Measurements from ENCODE around the gene NCKIPSD.

The NCKIPSD gene

DNA sequence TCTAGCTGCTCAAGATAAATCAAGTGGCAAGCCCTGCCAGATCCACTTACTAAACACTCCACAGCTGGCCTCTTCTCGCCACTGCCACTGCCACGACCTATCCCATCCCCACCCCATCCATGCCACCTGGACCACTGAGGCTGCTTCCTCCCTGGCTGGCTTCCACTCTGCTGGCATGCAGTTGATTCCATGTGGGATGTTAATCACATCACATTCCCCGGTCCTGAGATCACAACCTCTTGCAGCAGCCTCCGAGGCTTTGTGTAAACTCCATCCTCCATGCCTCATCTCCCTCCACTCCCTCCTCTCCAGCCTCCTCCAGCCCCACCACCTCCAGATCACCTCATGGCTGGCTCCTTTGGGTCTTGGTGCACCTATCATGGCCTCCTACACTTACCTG is 7.7 kb downstream of the NCKIPSD start:
- no peak for DNase-seq

DNA sequence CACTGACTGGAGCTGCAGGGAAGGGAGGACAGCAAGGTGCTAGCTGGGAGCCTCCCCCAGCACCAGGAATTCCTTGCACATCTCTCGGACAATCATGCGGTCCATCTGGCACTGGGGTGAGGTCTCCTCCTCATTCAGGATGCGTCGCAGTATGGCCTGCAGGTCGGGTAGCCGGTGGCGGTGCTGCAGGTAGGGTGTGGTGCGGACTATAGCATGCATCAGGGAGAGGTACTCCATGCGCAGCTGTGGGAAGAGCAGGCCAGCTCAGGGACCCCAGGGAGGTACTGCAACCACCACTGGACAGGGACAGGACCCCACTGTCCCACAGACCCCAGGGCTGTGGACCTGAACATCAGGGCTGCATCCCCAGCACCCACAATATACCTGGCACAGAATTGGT is 11.2 kb downstream of the NCKIPSD start:
- DNase-seq = no peak

DNA sequence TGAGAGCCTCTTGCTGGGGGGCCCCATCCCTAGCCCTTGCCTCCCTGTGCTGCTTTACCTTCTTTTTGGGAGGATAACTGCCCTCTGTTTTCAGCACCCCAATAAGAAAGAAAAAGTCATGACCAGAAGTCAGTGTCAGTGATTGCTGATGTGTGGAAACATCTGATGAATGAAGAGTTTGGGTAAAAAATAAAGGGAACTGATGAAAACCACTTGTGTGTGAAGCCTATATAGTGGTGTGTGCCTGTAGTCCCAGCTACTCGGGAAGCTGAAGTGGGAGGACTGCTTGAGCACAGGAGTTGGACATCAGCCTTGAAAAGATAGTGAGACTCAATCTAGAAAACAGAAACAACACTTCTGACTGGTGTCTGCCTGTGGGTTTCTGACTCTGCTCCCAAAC is 13.2 kb downstream of the NCKIPSD start:
- DNase-seq = no peak

DNA sequence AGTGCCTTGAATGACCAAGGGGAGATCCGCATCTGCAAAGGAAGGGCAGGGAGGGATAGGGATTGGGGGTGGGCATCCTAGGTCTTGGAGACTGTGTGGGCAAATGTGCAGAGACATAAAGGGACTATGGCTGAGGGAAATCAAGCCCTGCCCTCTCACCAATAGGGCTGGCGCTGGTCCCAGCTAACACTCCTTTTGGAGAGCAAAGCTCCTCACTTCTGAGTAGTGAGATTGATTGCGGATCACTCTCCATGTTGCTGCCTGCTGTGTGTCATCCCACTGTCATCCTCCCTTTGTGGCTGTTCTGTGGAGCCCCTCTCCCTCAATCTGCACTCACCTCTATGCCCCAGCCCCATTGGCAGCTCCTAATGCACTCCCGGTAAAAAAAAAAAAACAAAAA is 20.8 kb downstream of the NCKIPSD start:
- no peak for DNase-seq

DNA sequence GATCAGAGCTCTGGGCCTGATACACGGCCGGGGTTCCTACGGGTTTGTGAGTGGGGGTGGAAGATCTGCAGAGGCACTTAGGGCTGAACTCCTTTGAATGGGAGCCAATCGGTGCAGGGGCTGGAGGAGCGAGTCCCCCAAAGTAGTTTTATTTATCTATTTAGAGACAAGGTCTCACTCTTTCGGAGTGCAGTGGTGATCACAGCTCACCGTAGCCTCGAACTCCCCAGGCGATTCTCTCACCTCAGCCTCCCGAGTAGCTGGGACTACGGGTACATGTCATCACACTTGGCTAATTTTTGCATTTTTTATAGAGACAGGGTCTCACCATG is 21.4 kb downstream of the NCKIPSD start:
- DNase-seq = no peak

DNA sequence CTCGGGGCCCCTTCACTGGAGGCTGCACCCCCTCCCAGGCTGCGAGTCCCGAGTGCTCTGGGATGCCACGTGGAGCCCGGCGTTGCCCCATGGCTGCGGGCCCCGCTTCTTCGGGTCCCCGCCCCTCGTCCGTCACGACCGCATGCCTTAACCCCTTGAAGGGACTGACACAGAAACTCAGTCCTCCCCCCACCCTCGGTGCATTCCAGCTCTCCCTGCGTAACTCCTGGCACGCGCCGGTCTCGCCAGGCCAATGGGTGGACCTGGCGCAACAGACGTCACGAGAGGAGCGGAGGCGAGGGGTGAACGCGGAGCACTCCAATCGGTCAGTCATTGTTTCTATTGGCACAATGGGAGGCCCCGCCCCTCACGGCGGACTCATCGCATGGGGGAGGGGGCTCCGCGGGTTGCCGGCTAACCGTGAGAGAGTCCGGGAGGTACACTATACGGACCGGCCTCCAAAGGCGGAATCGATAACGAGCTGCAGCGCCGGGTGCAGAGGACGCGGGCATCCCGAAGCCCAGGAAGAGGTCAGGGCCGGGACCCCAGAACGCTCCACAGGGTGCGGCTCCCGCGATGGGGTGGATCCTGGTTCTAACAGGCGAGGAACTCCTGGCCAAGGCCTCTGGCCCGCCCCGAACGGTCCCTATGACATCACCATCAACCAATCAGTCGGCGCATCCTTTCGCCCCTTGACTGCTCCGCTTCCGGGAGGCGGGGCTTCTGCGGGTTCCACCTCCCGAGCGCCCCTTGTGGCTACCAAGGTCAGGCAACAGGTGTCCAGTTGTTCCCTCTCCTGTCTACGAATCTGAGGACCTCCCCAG is 22.0 kb downstream of the NCKIPSD start:
- DNase-seq = no peak

DNA sequence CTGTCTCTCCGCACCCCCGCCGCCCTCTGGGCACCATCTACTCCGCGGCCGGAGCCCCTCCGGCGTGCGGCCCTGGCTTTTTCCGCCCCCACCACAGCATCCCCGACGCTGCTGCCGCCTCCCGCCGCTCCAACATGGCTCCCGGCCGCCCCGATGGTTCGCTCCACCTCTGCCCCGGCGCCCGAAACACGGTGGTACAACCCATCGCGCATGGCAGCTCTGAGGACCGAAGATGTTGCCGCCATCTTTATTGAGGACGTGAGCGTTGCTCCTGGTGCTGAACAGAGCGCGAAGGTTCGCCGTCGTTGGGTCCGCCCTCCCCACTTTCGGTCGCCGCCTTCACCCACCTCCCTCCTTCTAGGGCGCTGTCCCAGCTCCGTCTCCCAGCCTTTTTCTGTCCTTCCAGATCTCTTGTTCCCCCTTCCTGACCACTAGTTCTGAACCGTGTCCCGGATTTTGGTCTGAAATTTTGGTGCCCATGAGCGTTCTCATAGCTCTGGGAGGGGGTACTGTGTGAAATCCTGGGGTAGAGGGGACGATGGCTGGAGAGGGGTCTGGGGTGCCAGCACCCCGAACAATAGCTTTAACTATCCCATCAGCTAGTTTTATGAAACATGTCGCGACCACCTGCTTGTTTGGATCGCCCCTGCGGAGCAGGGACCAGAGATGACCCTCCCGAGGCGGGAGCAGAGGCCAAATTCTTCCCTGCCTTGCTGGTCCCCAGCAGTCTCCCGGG is 22.8 kb downstream of the NCKIPSD start, which contains the start of gene CELSR3:
TSS of gene CELSR3 (minus strand) at position 134 of the 736 bp plus-strand sequence. CDS start 252 bp downstream, outside the sequence.
- no peak for DNase-seq

DNA sequence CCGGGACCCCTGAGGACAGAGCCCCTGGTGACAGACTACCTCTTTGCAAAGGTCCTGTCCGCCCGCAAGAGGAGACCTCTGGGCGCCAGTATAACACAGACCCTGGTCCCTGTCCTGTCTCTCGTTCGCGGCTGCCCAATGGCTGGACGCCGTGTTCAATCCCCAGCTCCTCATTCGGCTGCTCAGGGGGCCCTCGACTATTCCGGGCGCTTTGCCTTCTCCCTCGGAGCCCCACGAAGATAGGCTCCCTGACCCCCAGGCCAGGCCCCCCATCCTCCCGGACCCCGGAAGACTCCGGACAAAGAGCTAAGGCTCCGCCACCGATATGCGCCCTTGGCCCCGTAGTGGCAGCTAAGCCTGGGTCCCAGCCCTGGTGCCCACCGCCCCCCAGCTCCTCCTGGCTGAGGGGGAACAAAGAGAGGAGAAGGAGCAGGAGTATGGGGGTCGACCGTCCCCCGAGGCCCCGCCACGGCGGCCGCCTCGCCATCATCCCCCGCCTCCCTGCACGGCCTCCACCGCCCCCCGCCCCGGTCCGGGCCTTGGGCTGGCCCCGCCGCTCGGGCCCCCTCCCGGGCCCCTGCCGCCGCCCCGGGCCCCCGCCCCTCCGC is 23.5 kb downstream of the NCKIPSD start:
- no peak for DNase-seq

DNA sequence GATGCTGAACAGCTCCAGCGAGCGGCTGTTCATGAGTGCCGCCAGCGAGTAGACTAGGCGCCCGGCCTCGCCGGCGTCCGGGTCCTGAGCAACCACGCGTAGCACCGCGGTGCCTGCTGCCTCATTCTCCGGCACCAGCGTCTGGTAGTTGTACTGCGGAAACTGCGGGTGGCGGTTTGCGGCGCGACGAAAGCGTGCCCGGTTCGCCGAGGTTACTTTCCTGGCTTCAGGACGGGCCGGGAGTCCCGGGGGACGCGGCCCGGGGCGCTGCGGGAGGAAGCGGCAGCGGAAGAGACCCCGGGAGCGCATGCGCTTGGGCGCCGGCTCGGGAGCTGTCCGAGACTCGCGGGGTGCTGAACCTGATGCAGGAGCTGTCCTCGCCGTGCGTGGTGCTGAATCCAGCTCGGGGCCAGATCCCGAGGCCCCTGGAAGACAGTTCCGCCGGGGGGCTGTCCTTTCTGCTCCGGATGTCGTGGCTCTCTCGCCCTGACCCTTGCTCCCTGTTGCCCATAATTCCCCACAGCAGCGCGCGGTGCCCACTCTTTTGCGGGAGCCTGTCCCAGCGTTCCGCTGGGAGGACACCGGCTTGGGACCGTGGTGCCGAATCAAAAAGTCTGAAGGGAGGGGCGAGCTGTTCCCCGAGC is 24.1 kb downstream of the NCKIPSD start:
- no peak for DNase-seq

DNA sequence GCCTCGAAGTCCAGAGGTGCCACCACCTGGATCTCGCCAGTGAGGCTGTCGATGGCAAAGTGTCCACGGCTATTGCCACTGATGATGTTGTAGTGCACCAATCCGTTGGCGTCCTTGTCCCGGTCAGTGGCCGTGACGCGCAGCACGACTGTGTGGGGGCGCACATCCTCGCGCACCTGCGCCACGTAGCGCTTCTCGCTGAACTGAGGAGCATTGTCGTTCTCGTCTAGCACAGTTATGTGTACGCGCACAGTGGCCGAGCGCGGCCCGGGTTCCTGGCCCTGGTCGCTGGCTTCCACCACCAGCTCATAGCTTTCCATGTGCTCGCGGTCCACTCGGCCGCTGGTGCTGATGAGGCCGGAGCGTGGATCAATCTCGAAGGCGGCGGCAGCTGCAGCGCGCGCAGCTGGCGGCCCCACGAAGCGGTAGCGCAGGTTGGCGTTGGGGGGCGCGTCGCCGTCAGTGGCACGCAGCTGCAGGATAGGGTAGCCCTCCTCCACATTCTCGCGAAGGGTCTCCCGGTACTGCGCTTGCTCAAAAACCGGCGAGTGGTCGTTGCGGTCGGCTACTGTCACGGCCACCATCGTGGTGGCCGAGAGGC is 24.8 kb downstream of the NCKIPSD start:
- DNase-seq = no peak

DNA sequence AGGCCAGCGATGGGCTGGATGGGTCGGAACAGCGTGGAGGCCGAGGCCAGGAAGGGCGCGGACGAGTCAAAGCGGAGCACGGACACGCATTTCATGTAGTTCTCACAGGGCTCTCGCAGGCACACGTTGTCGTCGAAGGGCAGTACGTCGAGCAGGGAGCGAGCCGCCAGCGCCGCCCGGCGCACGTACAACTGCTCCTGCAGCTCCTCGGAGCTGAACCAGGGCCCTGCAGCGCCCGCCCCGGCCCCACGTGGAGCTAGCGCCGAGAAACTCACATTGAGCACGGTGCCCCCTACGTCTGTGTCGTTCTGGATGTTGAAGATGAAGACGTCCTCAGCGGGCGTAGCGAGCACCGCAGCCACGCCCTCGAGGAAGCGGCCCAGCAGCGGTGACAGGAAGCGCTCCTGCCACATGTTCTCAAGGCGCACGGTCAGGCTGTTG is 28.9 kb downstream of the NCKIPSD start:
- no peak for DNase-seq

DNA sequence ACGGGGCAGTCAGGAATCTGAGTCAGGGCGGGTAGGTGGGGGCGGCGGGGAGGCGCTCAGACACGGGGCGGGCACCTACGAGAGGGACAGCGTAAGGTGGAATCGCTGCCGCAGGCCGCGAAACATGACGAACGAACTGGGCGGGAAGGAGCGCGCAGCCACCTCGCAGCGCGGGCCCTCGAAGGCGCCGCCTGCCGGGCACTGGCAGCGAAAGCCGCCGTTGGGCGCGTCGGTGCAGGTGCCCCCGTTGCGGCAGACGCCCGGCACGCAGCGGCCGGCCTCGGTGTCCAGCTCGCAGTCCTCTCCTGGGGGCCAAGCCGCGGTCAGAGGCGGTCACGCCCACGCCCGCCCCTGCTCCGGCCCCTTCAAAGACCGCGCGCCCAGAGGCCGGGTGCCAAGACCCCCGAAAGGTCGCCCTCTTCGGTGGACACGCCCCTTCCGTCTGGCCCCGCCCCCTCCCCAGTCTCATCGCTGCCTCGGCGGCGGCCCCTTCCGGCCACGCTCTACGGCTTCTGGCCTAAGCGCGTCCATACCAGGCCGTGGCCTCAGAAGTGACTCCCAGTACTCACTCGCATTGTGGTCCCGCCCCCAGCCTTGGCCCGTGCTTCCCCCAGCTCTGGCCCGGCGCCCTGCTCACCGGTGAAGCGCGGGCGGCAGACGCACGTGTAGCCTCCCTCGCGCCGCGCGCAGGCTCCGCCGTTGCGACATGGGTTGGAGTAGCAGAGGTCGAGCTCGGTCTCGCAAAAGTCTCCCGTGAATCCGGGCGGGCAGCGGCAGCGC is 29.5 kb downstream of the NCKIPSD start:
- DNase-seq = peak; percentile 81 to 87

DNA sequence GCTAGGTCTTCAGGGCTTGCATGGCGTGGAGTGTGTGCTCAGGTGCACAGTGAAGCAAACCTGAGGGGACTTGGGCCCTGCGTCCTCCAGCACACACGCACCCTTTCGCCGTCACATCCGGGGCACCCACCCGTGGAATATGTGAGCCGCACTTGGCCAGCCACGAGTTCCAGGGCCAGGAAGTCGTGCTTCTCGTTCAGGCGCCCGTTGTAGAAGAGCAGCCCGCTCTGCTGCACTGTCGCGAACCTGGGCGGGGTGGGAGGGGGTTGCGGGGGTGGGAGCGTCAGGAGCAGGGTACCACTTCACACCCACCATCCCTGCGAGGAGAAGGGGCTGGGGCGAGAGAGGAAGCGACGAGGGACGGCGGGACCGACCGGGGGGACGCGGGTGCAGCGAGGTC is 30.1 kb downstream of the NCKIPSD start:
- DNase-seq = no peak

DNA sequence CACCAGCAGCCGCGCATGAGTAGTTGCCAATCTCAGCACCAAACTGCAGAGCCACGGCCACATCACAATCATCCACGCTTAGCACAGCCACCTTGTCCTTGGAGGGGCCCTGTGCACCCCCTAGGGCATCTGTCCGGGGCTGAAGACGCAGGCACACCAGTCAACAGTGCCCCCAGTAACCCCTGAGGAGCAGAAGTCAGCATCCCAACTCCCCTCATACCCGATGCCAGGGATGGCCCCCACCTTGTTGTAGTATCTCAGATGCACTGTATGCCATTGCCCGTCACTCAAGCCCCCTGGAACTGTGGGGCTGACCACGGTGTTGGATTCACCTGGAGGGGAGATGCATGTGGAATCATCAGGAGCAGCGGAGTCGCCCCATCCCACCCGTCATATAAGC is 30.7 kb downstream of the NCKIPSD start:
- DNase-seq = no peak

DNA sequence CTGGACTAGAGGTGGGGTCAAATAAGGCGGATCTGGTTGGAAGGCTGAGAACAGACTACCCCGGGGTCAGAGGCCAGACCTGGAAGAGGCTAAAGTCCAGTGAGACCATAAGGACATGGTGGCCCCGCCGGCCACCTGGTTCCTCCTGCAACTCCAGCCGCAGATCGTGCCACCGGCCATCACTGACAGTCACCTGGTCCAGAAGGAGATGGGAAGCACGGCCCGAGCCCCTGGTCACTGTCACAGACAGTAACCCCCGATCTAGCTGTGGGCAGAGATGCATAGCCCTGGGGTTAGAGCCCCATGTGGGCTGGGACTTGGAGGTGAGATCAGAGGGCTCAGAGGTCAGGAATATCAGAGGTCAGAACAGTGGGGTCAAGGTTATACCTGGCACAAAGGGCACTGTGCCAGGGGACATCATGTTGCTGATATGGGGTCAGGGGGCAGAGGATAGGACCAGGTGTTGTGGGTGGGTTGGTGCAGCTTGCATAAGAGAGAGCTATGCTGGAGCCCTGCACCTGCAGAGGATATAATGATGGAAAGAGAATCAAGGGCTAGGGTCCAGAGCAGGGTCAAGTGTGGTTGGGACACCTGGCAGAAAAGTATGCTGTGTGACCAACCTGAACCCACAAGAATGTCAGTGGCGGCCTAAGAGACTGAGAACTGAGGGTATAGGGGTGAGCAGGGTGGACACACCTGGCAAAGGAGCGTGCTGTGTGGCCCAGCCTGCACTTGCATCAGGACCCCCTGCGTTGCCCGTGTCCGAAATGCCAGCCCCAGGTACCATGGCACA is 32.6 kb downstream of the NCKIPSD start:
- DNase-seq = no peak

DNA sequence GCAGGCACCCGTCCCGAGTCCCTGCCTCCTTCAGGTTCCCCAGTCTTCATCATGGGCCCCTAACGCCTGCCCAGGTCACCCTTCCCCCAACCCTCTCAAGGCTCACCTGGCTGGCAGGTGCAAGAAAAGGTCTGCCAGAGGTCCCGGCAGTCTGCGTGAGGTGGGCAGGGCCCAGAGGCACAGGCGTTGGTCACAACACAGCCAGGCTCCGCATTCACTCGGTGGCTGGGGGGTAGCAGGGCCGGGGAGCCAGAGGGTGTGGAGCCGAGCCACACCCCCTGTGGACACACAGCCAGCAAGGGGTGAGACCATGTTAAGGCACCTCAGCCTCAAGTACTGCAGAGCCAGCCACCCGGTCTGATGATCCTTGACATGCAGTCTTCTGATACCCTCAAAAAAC is 33.9 kb downstream of the NCKIPSD start:
- no peak for DNase-seq

DNA sequence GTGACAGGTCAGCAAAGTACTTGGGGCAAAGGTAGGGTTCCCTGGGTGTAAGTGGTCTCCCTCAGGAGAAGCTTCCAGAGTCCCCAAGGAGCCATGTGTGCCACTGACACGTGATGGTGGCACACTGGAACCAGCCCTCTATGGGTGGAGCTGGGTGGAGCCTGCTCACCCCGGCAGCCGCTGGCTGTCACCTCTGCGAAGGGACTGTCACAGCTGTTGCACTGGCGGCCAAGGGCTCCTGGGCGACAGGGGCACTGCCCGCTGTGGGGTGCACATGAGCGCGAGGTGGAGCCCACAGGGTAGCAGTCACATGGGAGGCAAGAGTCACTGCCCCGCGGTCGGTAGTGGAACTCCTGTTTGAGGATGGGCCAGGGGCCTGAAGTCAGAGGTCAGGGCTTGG is 35.0 kb downstream of the NCKIPSD start:
- no peak for DNase-seq

DNA sequence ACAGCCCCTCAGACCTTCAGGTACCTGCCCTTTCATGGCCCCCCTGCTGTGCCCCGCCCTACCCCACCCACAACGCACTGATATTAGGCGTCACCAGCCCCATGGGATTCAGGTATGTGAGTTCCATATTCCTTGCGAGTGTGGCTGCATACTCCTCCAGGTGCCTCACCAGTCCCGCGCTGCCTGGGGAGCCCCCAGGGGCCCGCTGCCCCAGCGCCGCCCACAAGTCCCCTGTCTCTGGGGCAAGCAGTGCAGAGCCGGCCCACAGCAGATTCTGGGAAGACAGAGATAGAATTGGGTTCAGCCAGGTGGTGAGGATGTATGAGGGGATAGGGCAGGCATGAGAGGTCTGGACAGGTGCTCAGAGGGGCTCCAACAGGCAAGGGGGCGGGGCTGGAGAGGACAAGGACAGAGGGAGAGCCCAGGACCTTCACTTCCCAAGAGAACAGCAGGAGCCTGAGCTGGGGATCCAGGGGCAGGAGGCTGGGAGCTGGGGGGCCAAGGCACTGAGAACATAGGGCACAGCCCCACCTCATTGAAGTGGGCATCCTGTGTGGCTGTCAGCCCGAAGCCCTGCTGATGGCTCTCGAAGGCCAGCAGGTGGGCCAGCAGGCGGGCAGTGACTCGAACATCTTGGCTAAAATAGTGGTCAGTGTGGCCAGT is 37.4 kb downstream of the NCKIPSD start:
- no peak for DNase-seq

DNA sequence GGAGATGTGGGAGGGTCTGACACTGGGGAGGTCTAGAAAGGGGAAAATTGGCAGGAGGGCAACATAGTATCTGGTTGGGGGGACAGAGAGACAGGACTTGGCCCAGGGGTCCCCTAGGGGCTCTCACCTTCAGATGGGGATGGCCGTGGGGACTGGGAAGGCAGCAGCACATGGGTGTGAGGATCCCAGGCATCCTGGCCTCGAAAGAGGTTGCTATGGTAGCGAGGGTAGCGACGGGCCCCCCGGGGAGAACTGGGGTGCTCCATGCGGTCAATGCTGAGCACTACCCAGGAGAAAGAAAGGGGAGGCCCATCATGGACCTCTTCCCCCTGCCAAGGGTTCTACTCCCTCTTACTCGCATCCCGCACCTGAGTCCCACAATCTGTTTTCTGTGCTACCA is 38.0 kb downstream of the NCKIPSD start:
- no peak for DNase-seq

DNA sequence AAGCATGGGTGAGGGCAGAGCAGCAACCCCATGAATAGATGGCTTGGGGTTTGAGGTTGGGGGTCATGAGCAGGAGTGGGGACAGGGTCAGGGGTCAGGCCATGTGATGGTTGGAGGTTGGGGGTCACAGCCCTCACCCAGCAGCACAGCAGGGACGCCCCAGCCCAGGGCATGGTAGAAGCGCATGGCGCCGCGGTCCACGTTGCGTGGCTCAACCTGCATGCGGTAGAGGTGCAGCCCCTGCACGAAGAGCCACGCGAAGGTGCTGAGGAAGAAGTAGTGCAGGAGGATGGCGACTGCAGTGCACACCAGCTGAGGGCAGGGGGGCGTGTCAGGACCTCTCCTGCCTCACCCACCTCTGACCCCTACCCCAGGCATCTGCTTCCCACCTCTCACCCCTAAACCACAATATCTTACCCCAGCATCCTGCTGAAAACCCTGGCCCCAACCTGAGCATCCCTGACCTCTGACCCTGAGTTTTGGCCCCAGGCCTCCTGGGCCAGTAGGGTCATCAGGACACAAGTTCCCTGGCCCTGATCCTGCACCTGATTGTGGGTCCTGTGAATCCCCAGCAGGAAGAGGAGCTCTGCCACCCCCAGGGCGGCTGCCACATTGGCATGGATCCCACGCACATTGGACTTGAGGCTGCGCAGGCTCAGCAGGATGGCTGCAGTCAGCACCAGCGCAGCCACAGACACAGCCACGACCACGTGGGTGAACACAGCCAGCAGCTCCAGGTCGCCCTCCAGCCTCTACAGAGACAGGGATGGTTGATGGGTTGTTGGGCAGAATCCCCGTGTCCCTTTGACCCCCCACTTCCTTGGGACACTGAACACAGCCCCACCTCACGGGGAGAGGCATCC is 40.6 kb downstream of the NCKIPSD start:
- no peak for DNase-seq

Data from AML-193 (cell line).